ENCODE data around the gene PNPLA6. TPM values are rescaled to one million over a fixed set of nuclear protein-coding genes. Genes with fewer than 3 reads are reported as not detected.
A peak's percentile ranks its signal among the peaks of the same experiment; 100 is the strongest.
"Not testable (repeated sequence)": the region's sequence is repeated elsewhere in the genome, so short reads cannot be mapped to it uniquely, and the experiment has no call there.

Gene PNPLA6
- total RNA-seq, 1 experiment from 2014 or later: 176 TPM

DNA sequence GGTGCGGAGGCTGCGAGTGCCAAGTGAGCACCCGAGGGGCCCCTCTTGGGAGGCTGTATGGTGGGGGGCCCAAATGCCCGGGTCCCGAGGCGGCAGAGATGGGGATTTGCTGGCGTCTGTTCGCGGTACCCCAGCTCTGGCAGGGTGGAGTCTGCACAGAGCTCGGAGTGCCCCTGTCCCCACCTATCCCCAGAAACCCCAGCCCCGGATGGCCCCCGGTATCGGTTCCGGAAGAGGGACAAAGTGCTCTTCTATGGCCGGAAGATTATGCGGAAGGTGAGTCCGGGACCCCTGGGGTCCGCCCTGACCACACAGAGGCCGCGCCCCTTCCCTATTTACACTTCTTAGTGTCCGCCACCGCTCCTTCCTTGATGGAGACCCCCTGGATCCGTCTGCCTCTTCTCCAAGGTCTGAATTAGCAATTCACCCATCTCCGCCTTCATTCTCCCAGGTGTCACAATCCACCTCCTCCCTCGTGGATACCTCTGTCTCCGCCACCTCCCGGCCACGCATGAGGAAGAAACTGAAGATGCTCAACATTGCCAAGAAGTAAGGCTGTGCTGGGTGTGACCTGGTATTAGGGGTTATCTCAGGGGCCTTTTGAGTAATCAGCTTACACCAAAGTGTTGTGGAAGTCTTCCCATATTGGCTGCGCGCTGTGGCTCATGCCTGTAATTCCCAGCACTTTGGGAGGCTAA lies 630 bp downstream of the PNPLA6 start:
- no TSS peak for BruUV-seq (replicated peaks)

DNA sequence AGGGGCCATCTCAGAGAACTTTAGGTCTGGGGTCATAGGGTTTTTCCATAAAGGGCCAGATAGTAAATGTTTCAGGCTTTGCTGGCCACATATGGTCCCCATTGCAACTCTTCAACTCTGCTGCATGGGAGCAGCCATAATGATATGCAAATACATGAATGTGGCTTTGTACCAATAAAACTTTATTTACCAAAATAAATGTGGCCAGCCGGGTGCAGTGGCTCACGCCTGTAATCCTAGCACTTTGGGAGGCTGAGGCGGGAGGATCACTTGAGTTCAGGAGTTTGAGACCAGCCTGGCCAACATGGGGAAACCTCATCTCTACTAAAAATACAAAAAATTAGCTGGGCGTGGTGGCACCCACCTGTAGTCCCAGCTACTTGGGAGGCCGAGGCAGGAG lies 3.5 kb downstream of the PNPLA6 start:
- in situ Hi-C loops (cut with HindIII; ENCODE audit: low pct_unique_long_range_greater_than_20kb, low sequenced_read_pairs); intact Hi-C loops (cut with micrococcal nuclease; ENCODE audit: unreplicated experiment); BruUV-seq (replicated peaks); H3K27me3 ChIP-seq (ENCODE audit: control insufficient read depth, insufficient read depth, low read length); DNase-seq (ENCODE audit: low read depth, low spot score); POLR2A ChIA-PET; H3K27ac ChIP-seq (ENCODE audit: low read length); ATAC-seq; CTCF ChIA-PET; H3K4me3 ChIP-seq (ENCODE audit: low read depth in 2 of 2, low read length in 2 of 2); H3K9me3 ChIP-seq (ENCODE audit: control insufficient read depth, insufficient read depth, low read depth, low read length); H3K4me1 ChIP-seq (ENCODE audit: control insufficient read depth, insufficient read depth, low read length); H3K36me3 ChIP-seq (ENCODE audit: control insufficient read depth, insufficient read depth, low read length): not testable (repeated sequence)

More for the DNA sequence above, 630 bp downstream of the PNPLA6 start:
- Histone ChIP-seq H3K4me1 (ENCODE audit: control insufficient read depth, insufficient read depth, low read length) (0 out of 2 replicates have a peak, but pooled peaks cover 7% of the 10 kb centered on the region), H3K27ac (ENCODE audit: low read length) (0 out of 2 replicates have a peak overlapping the region, but pooled peaks have one; percentile 29), H3K36me3 (ENCODE audit: control insufficient read depth, insufficient read depth, low read length) (peaks cover 8% of the 10 kb centered on the region; the same call in 1 of the 2 replicates), H3K4me3 (ENCODE audit: low read depth in 2 of 2, low read length in 2 of 2) (peak overlapping the region; percentile 78 to 83), H3K9me3 (ENCODE audit: control insufficient read depth, insufficient read depth, low read depth, low read length) (no peaks in the 10 kb centered on the region), H3K27me3 (ENCODE audit: control insufficient read depth, insufficient read depth, low read length) (no peaks in the 10 kb centered on the region)
- CTCF ChIA-PET: no interaction called here
- TF ChIP-seq, protein P1, sequence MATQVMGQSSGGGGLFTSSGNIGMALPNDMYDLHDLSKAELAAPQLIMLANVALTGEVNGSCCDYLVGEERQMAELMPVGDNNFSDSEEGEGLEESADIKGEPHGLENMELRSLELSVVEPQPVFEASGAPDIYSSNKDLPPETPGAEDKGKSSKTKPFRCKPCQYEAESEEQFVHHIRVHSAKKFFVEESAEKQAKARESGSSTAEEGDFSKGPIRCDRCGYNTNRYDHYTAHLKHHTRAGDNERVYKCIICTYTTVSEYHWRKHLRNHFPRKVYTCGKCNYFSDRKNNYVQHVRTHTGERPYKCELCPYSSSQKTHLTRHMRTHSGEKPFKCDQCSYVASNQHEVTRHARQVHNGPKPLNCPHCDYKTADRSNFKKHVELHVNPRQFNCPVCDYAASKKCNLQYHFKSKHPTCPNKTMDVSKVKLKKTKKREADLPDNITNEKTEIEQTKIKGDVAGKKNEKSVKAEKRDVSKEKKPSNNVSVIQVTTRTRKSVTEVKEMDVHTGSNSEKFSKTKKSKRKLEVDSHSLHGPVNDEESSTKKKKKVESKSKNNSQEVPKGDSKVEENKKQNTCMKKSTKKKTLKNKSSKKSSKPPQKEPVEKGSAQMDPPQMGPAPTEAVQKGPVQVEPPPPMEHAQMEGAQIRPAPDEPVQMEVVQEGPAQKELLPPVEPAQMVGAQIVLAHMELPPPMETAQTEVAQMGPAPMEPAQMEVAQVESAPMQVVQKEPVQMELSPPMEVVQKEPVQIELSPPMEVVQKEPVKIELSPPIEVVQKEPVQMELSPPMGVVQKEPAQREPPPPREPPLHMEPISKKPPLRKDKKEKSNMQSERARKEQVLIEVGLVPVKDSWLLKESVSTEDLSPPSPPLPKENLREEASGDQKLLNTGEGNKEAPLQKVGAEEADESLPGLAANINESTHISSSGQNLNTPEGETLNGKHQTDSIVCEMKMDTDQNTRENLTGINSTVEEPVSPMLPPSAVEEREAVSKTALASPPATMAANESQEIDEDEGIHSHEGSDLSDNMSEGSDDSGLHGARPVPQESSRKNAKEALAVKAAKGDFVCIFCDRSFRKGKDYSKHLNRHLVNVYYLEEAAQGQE (IDR thresholded peaks at IDR 0.05; ENCODE audit: insufficient read depth in 1 of 2, low read depth in 2 of 2, low read length in 1 of 2): no peak
- TF ChIP-seq SIN3A (IDR thresholded peaks at IDR 0.05; ENCODE audit: borderline replicate concordance, insufficient read depth, low read depth, low read length): no peak
- DNase-seq (ENCODE audit: low read depth, low spot score) (no peak), ATAC-seq (no peak)
- intact Hi-C loops (cut with micrococcal nuclease; ENCODE audit: unreplicated experiment): no loop called here
- POLR2A ChIA-PET: no interaction called here
- in situ Hi-C loops (cut with HindIII; ENCODE audit: low pct_unique_long_range_greater_than_20kb, low sequenced_read_pairs): no loop called here

DNA sequence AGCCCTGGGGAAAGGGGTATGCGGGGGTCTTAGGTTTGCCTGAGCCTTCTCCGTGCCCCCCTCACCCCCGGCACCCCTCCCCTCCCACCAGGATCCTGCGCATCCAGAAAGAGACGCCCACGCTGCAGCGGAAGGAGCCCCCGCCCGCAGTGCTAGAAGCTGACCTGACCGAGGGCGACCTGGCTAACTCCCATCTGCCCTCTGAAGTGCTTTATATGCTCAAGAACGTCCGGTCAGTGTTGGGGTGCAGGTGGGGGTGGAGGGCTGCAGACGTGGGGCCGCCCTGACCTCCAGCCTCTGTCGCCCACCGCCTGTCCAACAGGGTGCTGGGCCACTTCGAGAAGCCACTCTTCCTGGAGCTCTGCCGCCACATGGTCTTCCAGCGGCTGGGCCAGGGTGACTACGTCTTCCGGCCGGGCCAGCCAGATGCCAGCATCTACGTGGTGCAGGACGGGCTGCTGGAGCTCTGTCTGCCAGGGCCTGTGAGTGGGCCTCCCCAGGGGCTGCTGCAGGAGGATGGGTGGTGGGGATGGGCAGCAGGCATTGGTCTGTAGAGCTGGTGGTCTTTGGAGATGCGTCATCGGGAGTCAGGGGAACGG lies 4.4 kb downstream of the PNPLA6 start:
- TF ChIP-seq SIN3A (IDR thresholded peaks at IDR 0.05; ENCODE audit: borderline replicate concordance, insufficient read depth, low read depth, low read length) (no peak), POLR2AphosphoS5 (IDR thresholded peaks at IDR 0.05; ENCODE audit: low read depth, low read length) (no peak), TCF7L2 (IDR thresholded peaks at IDR 0.05; ENCODE audit: low read depth, low read length) (no peak)
- TF ChIP-seq, protein P1 (IDR thresholded peaks at IDR 0.05; ENCODE audit: insufficient read depth in 1 of 2, low read depth in 2 of 2, low read length in 1 of 2): no peak
- TF ChIP-seq, protein P2, sequence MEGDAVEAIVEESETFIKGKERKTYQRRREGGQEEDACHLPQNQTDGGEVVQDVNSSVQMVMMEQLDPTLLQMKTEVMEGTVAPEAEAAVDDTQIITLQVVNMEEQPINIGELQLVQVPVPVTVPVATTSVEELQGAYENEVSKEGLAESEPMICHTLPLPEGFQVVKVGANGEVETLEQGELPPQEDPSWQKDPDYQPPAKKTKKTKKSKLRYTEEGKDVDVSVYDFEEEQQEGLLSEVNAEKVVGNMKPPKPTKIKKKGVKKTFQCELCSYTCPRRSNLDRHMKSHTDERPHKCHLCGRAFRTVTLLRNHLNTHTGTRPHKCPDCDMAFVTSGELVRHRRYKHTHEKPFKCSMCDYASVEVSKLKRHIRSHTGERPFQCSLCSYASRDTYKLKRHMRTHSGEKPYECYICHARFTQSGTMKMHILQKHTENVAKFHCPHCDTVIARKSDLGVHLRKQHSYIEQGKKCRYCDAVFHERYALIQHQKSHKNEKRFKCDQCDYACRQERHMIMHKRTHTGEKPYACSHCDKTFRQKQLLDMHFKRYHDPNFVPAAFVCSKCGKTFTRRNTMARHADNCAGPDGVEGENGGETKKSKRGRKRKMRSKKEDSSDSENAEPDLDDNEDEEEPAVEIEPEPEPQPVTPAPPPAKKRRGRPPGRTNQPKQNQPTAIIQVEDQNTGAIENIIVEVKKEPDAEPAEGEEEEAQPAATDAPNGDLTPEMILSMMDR (IDR thresholded peaks at IDR 0.05): no peak
- ChIA-PET POLR2A (no interaction called here), CTCF (interaction anchor here (0.7 kb wide), 1 partner anchor 104 kb away, joined by 4 read pairs; no protein-coding TSS in a partner anchor)
- ATAC-seq (no peak), DNase-seq (ENCODE audit: low read depth, low spot score) (no peak)
- Histone ChIP-seq H3K36me3 (ENCODE audit: control insufficient read depth, insufficient read depth, low read length) (peaks cover 5% of the 10 kb centered on the region; the same call in 1 of the 2 replicates), H3K27ac (ENCODE audit: low read length) (no peak overlapping the region), H3K4me3 (ENCODE audit: low read depth in 2 of 2, low read length in 2 of 2) (no peak overlapping the region), H3K4me1 (ENCODE audit: control insufficient read depth, insufficient read depth, low read length) (no peaks in the 10 kb centered on the region), H3K9me3 (ENCODE audit: control insufficient read depth, insufficient read depth, low read depth, low read length) (no peaks in the 10 kb centered on the region), H3K27me3 (ENCODE audit: control insufficient read depth, insufficient read depth, low read length) (no peaks in the 10 kb centered on the region)
- BruUV-seq (replicated peaks): no TSS peak
- intact Hi-C loops (cut with micrococcal nuclease; ENCODE audit: unreplicated experiment): no loop called here
- in situ Hi-C loops (cut with HindIII; ENCODE audit: low pct_unique_long_range_greater_than_20kb, low sequenced_read_pairs): no loop called here

All from Panc1 (cell line).